GM13977 (cell line): ENCODE results near the gene PEX5L.

Experiments
- DNase-seq: peaks from one replicate; pipeline ENCODE4 v3.0.0; 2012; ENCODE audit warnings: low spot score
- CTCF ChIP-seq: IDR thresholded peaks from 2 replicates; pipeline ENCODE4 v1.5.1; 2012; ENCODE audit warnings: mild to moderate bottlenecking, control low read depth; ENCODE audit not compliant: insufficient read depth; ENCODE audit errors: extremely low read depth, missing control alignments
- in situ Hi-C: fragments of 300-500 bp; cut with MboI; formaldehyde crosslinking; loops from one replicate; pipeline ENCODE4 v1.12.0; 2022; ENCODE audit warnings: low sequenced_read_pairs, low pct_unique_long_range_greater_than_20kb, mixed read lengths, inconsistent platforms; ENCODE audit not compliant: unreplicated experiment

PEX5L gene

GRCh38 chr3:179953993-179954870 lies 82.5 kb downstream of the PEX5L start:
- DNase-seq, result no peak
- TF ChIP-seq CTCF, result no peak
- in situ Hi-C loops, result no loop called here

GRCh38 chr3:179950840-179951239 lies 85.9 kb downstream of the PEX5L start:
- TF ChIP-seq CTCF, result no peak
- in situ Hi-C loops, result no loop called here
- no peak for DNase-seq

- DNase-seq, result no peak
- in situ Hi-C loops, result loop anchor here (25.0 kb wide), 1 partner anchor 662 kb away; the partner anchor contains the start of gene TTC14
- no peak for TF ChIP-seq CTCF
These were observed 86.9 kb downstream of the PEX5L start for GRCh38 chr3:179949869-179950268.

- no peak for DNase-seq
- in situ Hi-C loops, result loop anchor here (25.0 kb wide), 1 partner anchor 663 kb away; the partner anchor contains the start of gene TTC14
- no peak for TF ChIP-seq CTCF
These were observed 87.3 kb downstream of the PEX5L start for GRCh38 chr3:179949412-179949811.

GRCh38 chr3:179948740-179949139 lies 88.0 kb downstream of the PEX5L start:
- in situ Hi-C loops, result loop anchor here (25.0 kb wide), 1 partner anchor 664 kb away; the partner anchor contains the start of gene TTC14
- TF ChIP-seq CTCF, result no peak
- DNase-seq, result no peak

- no peak for TF ChIP-seq CTCF
- in situ Hi-C loops, result loop anchor here (25.0 kb wide), 1 partner anchor 667 kb away; the partner anchor contains the start of gene TTC14
- no peak for DNase-seq
These were observed 91.2 kb downstream of the PEX5L start for GRCh38 chr3:179945569-179945968.
